Measurements from ENCODE around the gene TCP10L.

- TF ChIP-seq MAX (IDR thresholded peaks at IDR 0.05): no peak
- TF ChIP-seq TAF1 (IDR thresholded peaks at IDR 0.05; ENCODE audit: low read depth): no peak
- TF ChIP-seq REST (IDR thresholded peaks at IDR 0.05; ENCODE audit: low read depth): no peak
- TF ChIP-seq USF1 (IDR thresholded peaks at IDR 0.05): no peak
- no peak for TF ChIP-seq RAD21 (IDR thresholded peaks at IDR 0.05; ENCODE audit: low read depth)
- TF ChIP-seq CEBPB (IDR thresholded peaks at IDR 0.05): no peak
- TF ChIP-seq TEAD4 (IDR thresholded peaks at IDR 0.05): no peak
- TF ChIP-seq TCF12 (IDR thresholded peaks at IDR 0.05; ENCODE audit: low read depth): no peak
- no peak for TF ChIP-seq CREB1 (IDR thresholded peaks at IDR 0.05; ENCODE audit: low read depth)
These were observed 26.2 kb downstream of the TCP10L start for GRCh38 chr21:32559006-32559610.
